ENCODE measurements around the gene INPP5E.
A peak's percentile ranks its signal among the peaks of the same experiment; 100 is the strongest.

The INPP5E gene

DNA sequence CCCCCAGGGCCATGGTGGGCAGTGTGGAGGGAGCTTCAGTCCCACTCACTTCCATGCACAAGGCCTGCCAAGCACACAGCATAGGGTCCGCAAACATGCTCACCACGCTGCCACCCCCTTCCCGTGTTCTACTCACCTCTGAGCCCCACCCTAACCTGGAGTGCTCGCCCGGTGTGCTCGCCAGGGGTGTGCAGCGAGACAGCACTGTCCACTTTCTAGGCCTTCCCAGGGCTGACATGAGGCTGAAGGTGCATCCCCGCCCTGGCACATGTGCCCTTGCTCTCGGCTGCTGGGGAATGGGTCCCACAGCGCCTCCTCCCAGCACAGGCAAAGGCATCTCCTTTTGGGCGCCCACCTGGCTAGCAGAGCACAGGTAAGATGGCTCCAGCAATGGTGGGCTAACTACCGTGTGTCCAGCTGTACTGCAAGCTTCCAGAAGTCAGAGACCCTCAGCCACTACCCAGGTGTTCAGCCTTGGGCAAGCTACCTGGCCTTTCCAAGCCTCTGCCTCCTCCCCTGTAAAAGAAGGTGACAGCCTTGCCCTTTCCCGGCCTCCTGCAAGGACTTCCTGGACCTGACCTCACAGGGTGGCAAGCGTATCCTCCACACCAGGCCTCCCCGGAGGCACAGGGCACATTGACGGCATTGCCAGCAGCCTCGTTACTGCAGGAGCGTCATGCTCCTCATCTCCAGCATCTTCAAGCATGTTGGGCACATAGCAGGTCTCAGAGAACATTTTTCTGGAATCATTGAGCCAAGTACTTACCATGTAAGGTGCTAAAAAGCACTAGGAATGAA, 47.4 kb upstream of the INPP5E start:
- TF ChIP-seq, protein P1, sequence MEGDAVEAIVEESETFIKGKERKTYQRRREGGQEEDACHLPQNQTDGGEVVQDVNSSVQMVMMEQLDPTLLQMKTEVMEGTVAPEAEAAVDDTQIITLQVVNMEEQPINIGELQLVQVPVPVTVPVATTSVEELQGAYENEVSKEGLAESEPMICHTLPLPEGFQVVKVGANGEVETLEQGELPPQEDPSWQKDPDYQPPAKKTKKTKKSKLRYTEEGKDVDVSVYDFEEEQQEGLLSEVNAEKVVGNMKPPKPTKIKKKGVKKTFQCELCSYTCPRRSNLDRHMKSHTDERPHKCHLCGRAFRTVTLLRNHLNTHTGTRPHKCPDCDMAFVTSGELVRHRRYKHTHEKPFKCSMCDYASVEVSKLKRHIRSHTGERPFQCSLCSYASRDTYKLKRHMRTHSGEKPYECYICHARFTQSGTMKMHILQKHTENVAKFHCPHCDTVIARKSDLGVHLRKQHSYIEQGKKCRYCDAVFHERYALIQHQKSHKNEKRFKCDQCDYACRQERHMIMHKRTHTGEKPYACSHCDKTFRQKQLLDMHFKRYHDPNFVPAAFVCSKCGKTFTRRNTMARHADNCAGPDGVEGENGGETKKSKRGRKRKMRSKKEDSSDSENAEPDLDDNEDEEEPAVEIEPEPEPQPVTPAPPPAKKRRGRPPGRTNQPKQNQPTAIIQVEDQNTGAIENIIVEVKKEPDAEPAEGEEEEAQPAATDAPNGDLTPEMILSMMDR (IDR thresholded peaks at IDR 0.05) = no peak
- H3K9me3 ChIP-seq (ENCODE audit: control insufficient read depth, low read length) = no peaks in the 10 kb centered on the region

DNA sequence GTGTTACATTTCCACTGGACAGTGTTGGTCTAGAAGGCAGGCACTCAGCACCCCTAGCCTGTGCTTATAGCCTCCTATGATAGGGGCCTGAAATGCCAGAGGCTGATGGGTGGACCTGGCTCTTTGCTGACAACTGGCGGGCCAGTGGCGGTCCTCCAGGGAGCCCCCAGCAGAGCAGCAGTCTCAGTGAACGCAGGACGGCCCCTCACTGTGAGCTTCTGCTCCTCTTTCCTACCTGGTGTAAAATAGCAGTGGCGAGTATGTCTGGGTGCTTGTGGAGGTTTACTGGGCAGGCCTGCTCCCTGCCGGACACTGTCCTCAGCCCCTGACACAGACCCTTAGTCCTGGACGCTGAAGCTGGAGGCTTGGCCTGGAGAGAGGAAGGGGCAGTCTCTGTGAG, 46.5 kb upstream of the INPP5E start:
- Histone ChIP-seq H3K4me2 (ENCODE audit: low read length) (no peak overlapping the region), H3K4me1 (peaks cover 3% of the 10 kb centered on the region), H2AFZ (no peak overlapping the region), H3K9ac (no peak overlapping the region), H3K27me3 (ENCODE audit: control insufficient read depth, insufficient read depth, low read length) (no peaks in the 10 kb centered on the region), H3K79me2 (peaks cover 3% of the 10 kb centered on the region), H3K27ac (no peak overlapping the region), H3K9me3 (ENCODE audit: control insufficient read depth, low read length) (no peaks in the 10 kb centered on the region), H3K4me3 (ENCODE audit: low read depth, low read length) (no peak overlapping the region), H3K36me3 (ENCODE audit: control insufficient read depth, insufficient read depth, low read length) (no peaks in the 10 kb centered on the region)
- TF ChIP-seq, protein P1 (IDR thresholded peaks at IDR 0.05) = no peak

More for the DNA sequence above, 47.4 kb upstream of the INPP5E start:
- Histone ChIP-seq H3K4me3 (ENCODE audit: low read depth, low read length) (no peak overlapping the region), H3K9ac (no peak overlapping the region), H3K4me2 (ENCODE audit: low read length) (no peak overlapping the region), H3K36me3 (ENCODE audit: control insufficient read depth, insufficient read depth, low read length) (no peaks in the 10 kb centered on the region), H3K27ac (no peak overlapping the region), H3K79me2 (no peaks in the 10 kb centered on the region), H3K4me1 (no peaks in the 10 kb centered on the region), H2AFZ (no peak overlapping the region), H3K27me3 (ENCODE audit: control insufficient read depth, insufficient read depth, low read length) (no peaks in the 10 kb centered on the region)

DNA sequence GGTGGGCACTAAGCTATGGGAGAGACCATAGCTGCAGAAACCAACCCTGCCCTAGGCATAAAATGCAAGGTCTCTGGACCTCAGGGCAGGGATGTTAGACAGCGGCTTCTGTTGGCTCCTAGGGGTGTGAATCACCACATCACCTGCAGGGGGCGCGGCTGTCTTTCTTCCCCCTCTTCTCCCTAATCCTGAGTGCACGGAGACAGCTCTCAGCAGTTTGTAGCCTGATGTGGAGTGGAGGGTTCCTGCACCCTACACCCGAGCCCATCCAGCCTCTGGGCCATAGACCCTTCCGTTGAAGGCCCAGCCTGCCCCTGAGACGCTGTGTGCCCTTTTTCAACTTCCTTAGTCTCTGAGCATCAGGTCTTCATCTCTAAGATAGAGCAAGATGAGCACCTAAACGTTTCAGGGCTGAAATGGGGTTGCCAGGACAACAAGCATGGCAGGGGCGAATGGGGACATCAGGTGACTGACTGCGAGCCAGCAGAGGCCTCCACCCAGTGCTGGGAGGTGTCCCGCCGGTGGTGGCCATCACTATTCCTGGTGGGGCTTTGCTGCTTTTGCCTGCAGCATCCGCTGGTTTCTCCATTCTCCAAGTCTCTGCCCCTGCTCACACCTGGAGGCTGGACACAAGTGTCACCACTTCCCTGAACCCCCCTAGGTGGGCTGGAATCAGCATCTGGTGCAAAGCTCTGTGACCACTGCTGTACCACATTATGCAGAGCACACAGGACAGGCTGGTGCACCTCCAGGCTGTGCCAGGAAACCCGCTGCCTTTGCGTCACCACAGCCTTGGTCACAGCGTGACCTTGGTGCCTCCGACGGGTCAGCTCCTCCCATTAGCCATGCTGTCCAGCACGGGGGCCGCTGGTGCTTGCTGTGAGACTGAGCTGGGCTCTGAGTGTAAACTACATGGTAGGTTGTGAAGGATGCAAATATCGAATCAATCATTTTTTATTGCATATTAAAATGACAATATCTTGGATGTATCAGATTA, 45.7 kb upstream of the INPP5E start:
- Histone ChIP-seq H3K9me3 (ENCODE audit: control insufficient read depth, low read length) (no peaks in the 10 kb centered on the region), H3K36me3 (ENCODE audit: control insufficient read depth, insufficient read depth, low read length) (no peaks in the 10 kb centered on the region), H3K4me2 (ENCODE audit: low read length) (no peak overlapping the region), H3K4me1 (peaks cover 3% of the 10 kb centered on the region), H3K4me3 (ENCODE audit: low read depth, low read length) (no peak overlapping the region), H3K27me3 (ENCODE audit: control insufficient read depth, insufficient read depth, low read length) (no peaks in the 10 kb centered on the region), H3K27ac (no peak overlapping the region), H2AFZ (no peak overlapping the region), H3K79me2 (peaks cover 9% of the 10 kb centered on the region), H3K9ac (no peak overlapping the region)
- TF ChIP-seq, protein P1 (IDR thresholded peaks at IDR 0.05) = peak; percentile 64

DNA sequence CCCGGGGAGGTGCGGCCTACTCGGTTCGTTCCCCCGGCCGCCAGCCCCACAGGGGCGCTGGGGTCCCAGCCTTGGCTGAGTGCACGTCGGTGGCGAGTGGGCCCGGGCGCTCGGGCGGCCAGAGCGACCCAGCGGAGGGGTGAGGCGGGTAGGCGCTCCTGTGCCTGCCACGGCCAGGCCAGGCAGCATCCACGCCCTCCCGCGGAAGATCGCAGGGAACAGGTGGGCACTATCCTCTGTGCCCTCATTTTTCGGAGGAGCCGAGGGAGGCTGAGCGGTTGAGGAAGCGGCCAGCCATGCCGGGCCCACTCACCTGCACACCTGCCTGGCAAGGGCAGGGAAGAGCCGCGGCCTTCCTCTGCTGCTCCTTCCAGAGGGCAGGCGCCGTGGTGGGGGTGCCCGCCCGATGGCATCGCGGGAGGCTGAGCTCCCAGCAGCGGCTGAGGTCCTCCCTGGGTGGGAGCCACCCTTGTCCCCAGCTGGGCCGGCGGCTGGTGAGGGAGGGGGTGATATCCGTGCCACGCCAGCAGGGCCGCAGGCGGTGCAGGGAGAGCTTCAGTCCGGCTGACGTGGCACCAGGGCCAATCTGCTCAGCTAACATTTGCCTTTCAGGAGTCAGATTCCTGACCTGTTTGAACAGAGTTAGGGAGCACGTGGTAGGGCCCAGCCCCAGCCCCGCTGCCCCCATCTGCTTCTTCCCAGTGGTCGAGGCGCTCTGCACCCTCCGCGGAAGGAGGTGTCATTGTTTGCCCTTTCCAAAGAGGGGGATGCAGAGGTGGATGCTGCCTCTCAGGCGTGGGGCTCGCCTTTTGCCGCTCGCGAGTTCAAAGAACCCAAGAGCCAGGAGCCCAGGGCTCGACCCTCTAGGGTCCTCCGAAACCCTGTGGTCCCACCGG, 44.8 kb upstream of the INPP5E start:
- H2AFZ ChIP-seq = peak overlapping the region; percentile 78
- H3K4me3 ChIP-seq (ENCODE audit: low read depth, low read length) = peak overlapping the region; percentile 71
- no peaks in the 10 kb centered on the region for H3K9me3 ChIP-seq (ENCODE audit: control insufficient read depth, low read length)
- peak overlapping the region; percentile 99 for H3K27ac ChIP-seq
- no peaks in the 10 kb centered on the region for H3K36me3 ChIP-seq (ENCODE audit: control insufficient read depth, insufficient read depth, low read length)
- peak overlapping the region; percentile 70 for H3K4me2 ChIP-seq (ENCODE audit: low read length)
- H3K79me2 ChIP-seq = peaks cover 12% of the 10 kb centered on the region
- peaks cover 3% of the 10 kb centered on the region for H3K4me1 ChIP-seq
- no peak overlapping the region for H3K9ac ChIP-seq
- no peaks in the 10 kb centered on the region for H3K27me3 ChIP-seq (ENCODE audit: control insufficient read depth, insufficient read depth, low read length)
- TF ChIP-seq, protein P1 (IDR thresholded peaks at IDR 0.05) = no peak
